Iris pigment epithelial cell (primary cell): Measurements from ENCODE around the gene C19orf73.

Experiments
- DNase-seq: peaks from one replicate; pipeline ENCODE4 v3.0.0-alpha.2; 2011; ENCODE audit warnings: low read depth

Gene C19orf73

GRCh38 chr19:49101160-49101559 lies 17.8 kb downstream of the C19orf73 start:
- DNase-seq, result no peak

- peak; percentile 67 for DNase-seq
Measured at GRCh38 chr19:49098795-49099194, 20.1 kb downstream of the C19orf73 start.

GRCh38 chr19:49097453-49098288 lies 21.3 kb downstream of the C19orf73 start:
- DNase-seq, result peak; percentile 75

GRCh38 chr19:49094505-49095482 lies 24.1 kb downstream of the C19orf73 start:
- DNase-seq, result peak; percentile 32

GRCh38 chr19:49092686-49093085 lies 26.3 kb downstream of the C19orf73 start:
- DNase-seq, result no peak

GRCh38 chr19:49091391-49092038 lies 27.4 kb downstream of the C19orf73 start:
- no peak for DNase-seq

- DNase-seq, result no peak
Measured at GRCh38 chr19:49086296-49086695, 32.6 kb downstream of the C19orf73 start.

GRCh38 chr19:49085868-49086232 lies 33.1 kb downstream of the C19orf73 start:
- no peak for DNase-seq

GRCh38 chr19:49085020-49085867 lies 33.7 kb downstream of the C19orf73 start, which contains the start of gene SNRNP70:
Gene SNRNP70 (plus strand): TSS chr19:49085451. CDS start chr19:49086415, 964 bp downstream.
- peak; percentile 100 for DNase-seq

- DNase-seq, result no peak
Measured at GRCh38 chr19:49084206-49085019, 34.5 kb downstream of the C19orf73 start.

GRCh38 chr19:49081273-49081672 lies 37.7 kb downstream of the C19orf73 start:
- DNase-seq, result no peak

- DNase-seq, result no peak
Measured at GRCh38 chr19:49080392-49080791, 38.6 kb downstream of the C19orf73 start.

- peak; percentile 48 for DNase-seq
Measured at GRCh38 chr19:49074869-49075268, 44.1 kb downstream of the C19orf73 start.

GRCh38 chr19:49073514-49074378 lies 45.2 kb downstream of the C19orf73 start:
- no peak for DNase-seq

- no peak for DNase-seq
Measured at GRCh38 chr19:49071860-49072547, 46.9 kb downstream of the C19orf73 start.

GRCh38 chr19:49070416-49070815 lies 48.5 kb downstream of the C19orf73 start:
- DNase-seq, result no peak

GRCh38 chr19:49069026-49069425 lies 49.9 kb downstream of the C19orf73 start:
- no peak for DNase-seq
